ENCODE data around the gene APPL1. TPM values are rescaled to one million over a fixed set of nuclear protein-coding genes. Genes with fewer than 3 reads are reported as not detected.
"Not testable (repeated sequence)": the region's sequence is repeated elsewhere in the genome, so short reads cannot be mapped to it uniquely, and the experiment has no call there.

The APPL1 gene
- total RNA-seq, 1 donor from 2014 or later: 40.4 TPM

- H3K4me3 Mint-ChIP-seq: no peak overlapping the region
- peaks cover 11% of the 10 kb centered on the region for H3K27me3 Mint-ChIP-seq
- peaks cover 6% of the 10 kb centered on the region for H3K9me3 Mint-ChIP-seq
- intact Hi-C loops (cut with micrococcal nuclease): no loop called here
- H3K27ac Mint-ChIP-seq: no peak overlapping the region
- H3K36me3 Mint-ChIP-seq (ENCODE audit: low read depth): no peaks in the 10 kb centered on the region
- no peaks in the 10 kb centered on the region for H3K4me1 Mint-ChIP-seq
- DNase-seq: no peak
These were observed 60.9 kb downstream of the APPL1 start for GRCh38 chr3:57288403-57288802.

GRCh38 chr3:57292159-57292896 is 64.8 kb downstream of the APPL1 start, which contains the start of gene ASB14:
ASB14 (minus strand) TSS chr3:57292685; CDS start chr3:57292033, 652 bp downstream.
- intact Hi-C loops (cut with micrococcal nuclease): no loop called here
- Mint-ChIP-seq H3K9me3 (no peaks in the 10 kb centered on the region), H3K27me3 (peaks cover 16% of the 10 kb centered on the region), H3K4me1 (no peaks in the 10 kb centered on the region), H3K4me3 (no peak within 1 kb of the TSS), H3K36me3 (ENCODE audit: low read depth) (no peaks in the 10 kb centered on the region), H3K27ac (no peak within 1 kb of the TSS)
- no peak for DNase-seq

DNA sequence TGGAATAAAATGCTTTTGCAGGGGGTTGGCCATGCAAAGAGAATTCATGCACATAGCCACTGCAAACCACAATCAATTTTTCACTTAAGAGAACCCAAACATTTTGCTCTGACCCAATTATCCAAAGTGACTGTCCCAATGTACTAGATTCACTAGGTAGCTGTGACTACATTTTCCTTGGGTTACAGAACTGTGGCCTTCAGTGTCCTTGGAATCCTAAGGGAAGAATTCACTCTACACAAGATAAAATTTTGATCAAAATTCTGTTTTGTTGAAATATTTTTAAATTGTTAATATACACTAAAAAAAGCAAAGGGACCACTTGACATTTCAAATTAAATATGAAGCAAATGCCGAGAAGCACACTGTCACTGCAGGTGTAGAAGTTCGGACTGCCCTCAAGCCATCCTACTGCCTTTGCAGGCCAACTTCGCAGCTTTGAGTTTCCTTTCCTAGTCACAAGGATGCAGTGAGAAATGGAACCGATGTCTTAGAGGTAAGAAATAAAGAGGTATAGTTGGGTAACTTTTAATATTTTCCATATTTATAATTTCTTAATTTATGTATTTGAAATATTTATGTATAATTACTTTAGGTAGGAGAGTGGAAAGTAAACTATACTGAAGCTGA is 65.5 kb downstream of the APPL1 start:
- peaks cover 18% of the 10 kb centered on the region for H3K27me3 Mint-ChIP-seq
- H3K4me3 Mint-ChIP-seq: no peak overlapping the region
- intact Hi-C loops (cut with micrococcal nuclease): no loop called here

GRCh38 chr3:57298041-57298440 is 70.5 kb downstream of the APPL1 start:
- intact Hi-C loops (cut with micrococcal nuclease): no loop called here
- no peak overlapping the region for H3K27ac Mint-ChIP-seq

More for the DNA sequence above, 65.5 kb downstream of the APPL1 start:
- Mint-ChIP-seq H3K36me3 (ENCODE audit: low read depth) (no peaks in the 10 kb centered on the region), H3K9me3 (no peaks in the 10 kb centered on the region), H3K27ac (no peak overlapping the region), H3K4me1 (no peaks in the 10 kb centered on the region)
- no peak for DNase-seq

GRCh38 chr3:57303520-57303919 is 76.0 kb downstream of the APPL1 start:
- H3K27me3 Mint-ChIP-seq: peaks cover 17% of the 10 kb centered on the region
- H3K4me3 Mint-ChIP-seq; H3K4me1 Mint-ChIP-seq; intact Hi-C loops (cut with micrococcal nuclease); H3K27ac Mint-ChIP-seq; H3K36me3 Mint-ChIP-seq (ENCODE audit: low read depth); H3K9me3 Mint-ChIP-seq; DNase-seq: not testable (repeated sequence)

More at GRCh38 chr3:57298041-57298440, 70.5 kb downstream of the APPL1 start:
- peaks cover 25% of the 10 kb centered on the region for H3K27me3 Mint-ChIP-seq
- no peak for DNase-seq
- H3K4me1 Mint-ChIP-seq: no peaks in the 10 kb centered on the region
- no peaks in the 10 kb centered on the region for H3K9me3 Mint-ChIP-seq
- H3K36me3 Mint-ChIP-seq (ENCODE audit: low read depth): no peaks in the 10 kb centered on the region
- H3K4me3 Mint-ChIP-seq: no peak overlapping the region

- Mint-ChIP-seq H3K27ac (no peak overlapping the region), H3K9me3 (no peaks in the 10 kb centered on the region), H3K4me1 (no peaks in the 10 kb centered on the region), H3K27me3 (peaks cover 2% of the 10 kb centered on the region), H3K36me3 (ENCODE audit: low read depth) (no peaks in the 10 kb centered on the region), H3K4me3 (no peak overlapping the region)
- intact Hi-C loops (cut with micrococcal nuclease): no loop called here
- no peak for DNase-seq
These were observed 82.3 kb downstream of the APPL1 start for GRCh38 chr3:57309769-57310360.

DNA sequence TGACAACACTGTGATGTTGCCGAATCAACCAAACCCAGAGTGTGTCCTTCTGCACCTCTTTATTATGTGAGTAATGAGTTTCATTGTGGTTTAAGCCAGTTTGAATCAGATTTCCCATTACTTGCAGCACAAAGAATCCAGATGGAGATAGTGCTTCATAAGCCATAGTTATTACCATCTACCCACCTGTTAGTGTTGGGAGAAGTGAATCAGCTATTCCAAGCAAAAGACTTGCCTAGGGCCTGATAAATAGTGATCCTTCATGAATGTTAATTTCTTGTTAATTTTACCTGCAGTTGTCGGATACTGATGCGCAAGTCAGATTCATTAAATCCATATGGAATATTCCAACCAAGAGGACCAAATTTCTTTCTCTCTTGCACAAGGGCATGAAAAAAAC is 86.7 kb downstream of the APPL1 start:
- intact Hi-C loops (cut with micrococcal nuclease): no loop called here
- H3K27ac Mint-ChIP-seq: no peak overlapping the region
- no peak overlapping the region for H3K4me3 Mint-ChIP-seq
- H3K4me1 Mint-ChIP-seq: no peaks in the 10 kb centered on the region
- H3K27me3 Mint-ChIP-seq: peaks cover 27% of the 10 kb centered on the region
- H3K9me3 Mint-ChIP-seq: peaks cover 4% of the 10 kb centered on the region
- H3K36me3 Mint-ChIP-seq (ENCODE audit: low read depth): no peaks in the 10 kb centered on the region
- DNase-seq: no peak

Other genes with a start within 250 kb of the APPL1 start
- gene SPATA12, start 167.1 kb upstream of the APPL1 start, total RNA-seq: not detected in 2 replicates
- 0.14 and 0.26 TPM in 2 replicates for gene IL17RD, start 62.4 kb upstream of the APPL1 start, total RNA-seq
- gene HESX1, start 27.8 kb upstream of the APPL1 start, total RNA-seq: 0.24 and 0.63 TPM in 2 replicates
- gene ASB14, start 65.0 kb downstream of the APPL1 start, total RNA-seq: not detected in 2 replicates

Measured in activated CD4-positive, alpha-beta T cell treated with anti-CD3 and anti-CD28 coated beads, Interleukin-2, amount 10 ng/mL, durations not matched to agents 24 days and 14 days (primary cell).